Chondrocyte (in vitro differentiated cells): ENCODE data around the gene PSENEN. TPM values are rescaled to one million over a fixed set of nuclear protein-coding genes. Genes with fewer than 3 reads are reported as not detected.

ENCODE experiments used
- DNase-seq: peaks from one replicate; pipeline ENCODE4 v3.0.0; 2021; ENCODE audit warnings: mixed read lengths, low spot score
- H3K27ac Mint-ChIP-seq: one replicate; pipeline ENCODE4 v1.8.0; 2021; ENCODE audit warnings: mild to moderate bottlenecking, moderate library complexity, mixed read lengths; ENCODE audit not compliant: unreplicated experiment
- H3K27me3 Mint-ChIP-seq: 2 replicates; pipeline ENCODE4 v1.8.0; 2021; ENCODE audit warnings: low read depth, mixed read lengths
- H3K36me3 Mint-ChIP-seq: 2 replicates; pipeline ENCODE4 v1.8.0; 2021; ENCODE audit warnings: low read depth, mixed read lengths
- H3K4me1 Mint-ChIP-seq: 2 replicates; pipeline ENCODE4 v1.8.0; 2021; ENCODE audit warnings: low read depth, mild to moderate bottlenecking, mixed read lengths
- H3K4me3 Mint-ChIP-seq: one replicate; pipeline ENCODE4 v1.8.0; 2021; ENCODE audit warnings: mild to moderate bottlenecking, moderate library complexity, mixed read lengths; ENCODE audit not compliant: unreplicated experiment
- H3K9me3 Mint-ChIP-seq: 2 replicates; pipeline ENCODE4 v1.8.0; 2021; ENCODE audit warnings: low read depth, mixed read lengths
- total RNA-seq: library from RNA; stranded (reverse); gene quantifications from 3 replicates; pipeline ENCODE4 v1.2.1, GENCODE V29; 2021
- TF ChIP-seq, protein P1 (sequence below): fragments of 200-600 bp; sonication (generic); IDR thresholded peaks from 2 replicates; pipeline ENCODE4 v1.5.0; 2021; ENCODE audit warnings: antibody characterized with exemption, mild to moderate bottlenecking, moderate library complexity

The PSENEN gene
- total RNA-seq, 1 donor from 2014 or later, result 59.9 TPM

DNA sequence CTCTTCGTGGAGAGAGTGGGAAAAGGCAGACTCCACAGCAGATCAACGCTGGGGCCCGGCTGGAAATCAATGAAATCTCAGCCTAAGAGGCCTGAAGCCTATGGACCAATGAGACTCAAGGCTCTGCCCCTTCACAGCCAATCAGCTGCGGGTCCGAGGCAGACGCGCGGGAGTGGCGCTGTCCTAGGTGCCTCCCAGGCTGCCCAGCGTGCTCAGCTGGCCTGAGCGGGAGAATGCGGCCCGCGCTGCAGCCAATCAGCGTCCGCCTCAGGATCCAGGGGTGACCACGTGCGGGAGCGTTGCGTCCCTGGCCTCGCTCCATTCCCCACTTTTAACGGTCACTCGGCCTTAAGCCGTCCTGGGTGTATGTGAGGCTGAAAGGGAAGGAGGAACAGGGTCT is 41.2 kb upstream of the PSENEN start, which contains the start of gene ZBTB32:
Gene ZBTB32 (plus strand): TSS at position 341 of the 400 bp plus-strand sequence. CDS start 10,069 bp downstream, outside the sequence.
- H3K36me3 Mint-ChIP-seq, result no peaks in the 10 kb centered on the region
- no peak for DNase-seq
- H3K27ac Mint-ChIP-seq, result no peak within 1 kb of the TSS
- peaks cover 3% of the 10 kb centered on the region for H3K4me1 Mint-ChIP-seq
- no peaks in the 10 kb centered on the region for H3K9me3 Mint-ChIP-seq
- no peaks in the 10 kb centered on the region for H3K27me3 Mint-ChIP-seq
- H3K4me3 Mint-ChIP-seq, result no peak within 1 kb of the TSS
- TF ChIP-seq, protein P1, sequence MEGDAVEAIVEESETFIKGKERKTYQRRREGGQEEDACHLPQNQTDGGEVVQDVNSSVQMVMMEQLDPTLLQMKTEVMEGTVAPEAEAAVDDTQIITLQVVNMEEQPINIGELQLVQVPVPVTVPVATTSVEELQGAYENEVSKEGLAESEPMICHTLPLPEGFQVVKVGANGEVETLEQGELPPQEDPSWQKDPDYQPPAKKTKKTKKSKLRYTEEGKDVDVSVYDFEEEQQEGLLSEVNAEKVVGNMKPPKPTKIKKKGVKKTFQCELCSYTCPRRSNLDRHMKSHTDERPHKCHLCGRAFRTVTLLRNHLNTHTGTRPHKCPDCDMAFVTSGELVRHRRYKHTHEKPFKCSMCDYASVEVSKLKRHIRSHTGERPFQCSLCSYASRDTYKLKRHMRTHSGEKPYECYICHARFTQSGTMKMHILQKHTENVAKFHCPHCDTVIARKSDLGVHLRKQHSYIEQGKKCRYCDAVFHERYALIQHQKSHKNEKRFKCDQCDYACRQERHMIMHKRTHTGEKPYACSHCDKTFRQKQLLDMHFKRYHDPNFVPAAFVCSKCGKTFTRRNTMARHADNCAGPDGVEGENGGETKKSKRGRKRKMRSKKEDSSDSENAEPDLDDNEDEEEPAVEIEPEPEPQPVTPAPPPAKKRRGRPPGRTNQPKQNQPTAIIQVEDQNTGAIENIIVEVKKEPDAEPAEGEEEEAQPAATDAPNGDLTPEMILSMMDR, result no peak

DNA sequence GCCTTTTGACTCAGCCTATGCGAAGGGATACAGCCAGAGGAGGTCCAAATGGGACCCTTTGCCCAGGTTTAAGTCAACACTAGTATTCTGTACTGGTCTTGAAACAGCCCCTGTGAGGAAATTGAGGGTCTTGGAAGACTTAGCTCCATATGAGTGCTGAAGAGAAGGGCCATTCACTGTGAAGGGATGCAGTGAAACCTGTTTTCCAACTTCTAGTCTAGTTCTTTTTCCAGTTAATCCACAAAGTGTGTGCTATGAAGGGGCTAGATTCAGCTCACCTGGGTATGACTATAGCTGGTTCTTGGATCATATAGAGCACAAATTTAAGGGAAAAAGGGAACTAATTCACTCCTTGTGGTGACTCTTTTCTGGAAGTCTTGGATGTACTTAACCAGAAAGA is 37.1 kb upstream of the PSENEN start:
- no peaks in the 10 kb centered on the region for H3K9me3 Mint-ChIP-seq
- no peaks in the 10 kb centered on the region for H3K27me3 Mint-ChIP-seq
- TF ChIP-seq, protein P1, result no peak
- DNase-seq, result no peak
- H3K4me1 Mint-ChIP-seq, result peaks cover 4% of the 10 kb centered on the region
- H3K27ac Mint-ChIP-seq, result no peak overlapping the region
- no peak overlapping the region for H3K4me3 Mint-ChIP-seq
- H3K36me3 Mint-ChIP-seq, result no peaks in the 10 kb centered on the region

DNA sequence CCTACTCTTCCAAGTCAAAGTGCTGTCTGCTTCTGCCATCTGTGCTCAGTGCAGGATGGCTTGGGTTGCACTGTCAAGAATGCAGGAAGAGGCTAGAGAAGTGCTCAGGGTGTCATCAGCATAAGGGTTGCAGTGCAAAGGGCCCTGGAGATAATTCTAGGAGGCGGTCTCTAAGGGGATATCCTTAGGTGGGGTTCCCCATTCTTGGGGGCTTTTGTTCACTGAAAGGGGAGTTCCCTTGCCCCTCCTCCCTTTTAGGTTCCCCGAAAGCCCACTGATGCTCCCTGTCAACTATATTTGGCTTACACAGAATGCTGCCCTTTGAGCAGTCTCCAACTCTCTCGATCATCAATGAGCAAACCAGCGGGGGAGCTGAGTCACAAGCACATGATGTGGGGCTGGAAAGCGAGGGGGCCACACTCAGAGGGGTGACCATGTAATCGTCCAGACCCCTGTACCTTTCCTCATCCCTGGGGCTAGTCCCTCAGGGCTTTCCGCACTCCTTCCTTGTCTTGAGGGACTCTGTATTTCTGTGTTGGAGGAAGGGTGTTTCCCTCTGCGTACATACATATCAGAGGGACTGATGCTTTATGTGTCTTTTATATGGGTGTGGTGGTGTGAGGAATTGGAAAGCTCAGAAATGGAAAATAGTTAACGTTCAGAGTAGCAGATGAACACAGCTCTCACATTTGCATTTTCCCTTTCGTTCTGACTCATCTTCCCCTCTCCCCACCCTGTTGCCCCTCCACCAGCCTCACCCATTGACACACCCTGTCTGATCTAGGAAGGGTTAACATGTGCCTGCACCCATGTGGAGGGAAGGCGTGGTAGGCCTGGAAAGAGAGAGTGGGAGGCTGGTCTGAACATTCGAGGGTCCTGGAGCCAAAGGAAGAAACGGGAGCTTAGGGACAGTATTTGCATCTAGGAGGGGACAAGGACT is 34.4 kb upstream of the PSENEN start:
- Mint-ChIP-seq H3K4me1 (peaks cover 8% of the 10 kb centered on the region), H3K9me3 (no peaks in the 10 kb centered on the region), H3K36me3 (no peaks in the 10 kb centered on the region), H3K4me3 (no peak overlapping the region), H3K27ac (no peak overlapping the region), H3K27me3 (no peaks in the 10 kb centered on the region)
- TF ChIP-seq, protein P1, result no peak
- no peak for DNase-seq

DNA sequence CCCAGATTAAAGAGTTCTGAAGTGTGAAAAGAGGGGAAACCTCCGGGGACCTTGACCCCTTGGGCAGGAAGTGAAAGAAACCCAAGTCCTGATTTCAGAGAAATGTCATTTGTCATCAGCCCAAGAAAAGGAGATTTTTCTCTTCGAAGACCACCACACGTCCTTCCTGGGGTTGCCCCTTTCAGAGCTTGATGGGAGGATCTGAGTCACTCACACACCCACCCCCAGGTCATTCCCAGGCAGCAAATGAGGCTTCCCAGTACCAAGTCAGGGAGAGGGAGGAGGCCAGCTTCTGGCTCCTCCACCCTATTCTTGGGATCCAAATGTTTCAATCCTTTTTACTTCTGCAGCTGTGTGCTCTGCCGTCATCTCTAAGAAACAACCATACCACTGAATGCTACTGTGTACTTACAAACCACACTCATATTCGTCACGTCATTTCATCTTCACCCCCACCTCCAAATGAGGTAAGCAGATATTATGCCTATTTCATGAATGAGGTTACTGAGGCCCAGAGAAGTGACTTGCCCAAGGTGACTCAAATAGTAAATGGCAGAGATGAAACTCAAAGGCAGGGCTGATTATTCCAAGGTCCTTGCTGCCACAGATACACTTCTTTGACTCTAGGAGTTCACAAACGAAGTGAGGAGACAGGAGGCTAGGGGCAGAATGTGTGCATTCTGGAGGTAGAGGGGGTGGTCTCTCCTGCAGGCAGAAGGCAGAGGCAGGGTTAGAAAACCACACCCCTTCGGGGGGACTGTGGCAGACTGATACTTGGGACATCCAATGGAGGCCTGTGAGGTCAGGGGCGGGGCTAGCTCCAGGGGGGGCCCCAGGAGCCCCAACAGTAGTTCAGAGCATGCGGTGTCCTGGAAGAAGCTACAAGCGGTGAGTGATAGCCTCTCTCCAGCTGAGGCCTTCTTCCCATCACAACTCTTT is 32.6 kb upstream of the PSENEN start:
- H3K4me3 Mint-ChIP-seq, result no peak overlapping the region
- DNase-seq, result no peak

More for the DNA sequence above, 32.6 kb upstream of the PSENEN start:
- TF ChIP-seq, protein P1, result no peak
- Mint-ChIP-seq H3K9me3 (no peaks in the 10 kb centered on the region), H3K4me1 (peaks cover 17% of the 10 kb centered on the region), H3K36me3 (no peaks in the 10 kb centered on the region), H3K27ac (no peak overlapping the region), H3K27me3 (no peaks in the 10 kb centered on the region)
